Endothelial cell (in vitro differentiated cells): ENCODE measurements around the gene NEGR1. TPM values are rescaled to one million over a fixed set of nuclear protein-coding genes. Genes with fewer than 3 reads are reported as not detected.

ENCODE experiments used
- DNase-seq: peaks from one replicate; pipeline ENCODE4 v3.0.0; 2021; ENCODE audit warnings: low spot score
- H3K27ac Mint-ChIP-seq: one replicate; pipeline ENCODE4 v1.8.0; 2021; ENCODE audit warnings: mixed read lengths, inconsistent platforms; ENCODE audit not compliant: unreplicated experiment
- H3K27me3 Mint-ChIP-seq: one replicate; pipeline ENCODE4 v1.8.0; 2021; ENCODE audit warnings: mild to moderate bottlenecking, moderate library complexity, mixed read lengths, inconsistent platforms; ENCODE audit not compliant: unreplicated experiment
- H3K36me3 Mint-ChIP-seq: one replicate; pipeline ENCODE4 v1.8.0; 2021; ENCODE audit warnings: mild to moderate bottlenecking, low read depth, mixed read lengths, inconsistent platforms; ENCODE audit not compliant: unreplicated experiment
- H3K4me1 Mint-ChIP-seq: one replicate; pipeline ENCODE4 v1.8.0; 2021; ENCODE audit warnings: mild to moderate bottlenecking, mixed read lengths, inconsistent platforms; ENCODE audit not compliant: unreplicated experiment
- H3K4me3 Mint-ChIP-seq: one replicate; pipeline ENCODE4 v1.8.0; 2021; ENCODE audit warnings: mild to moderate bottlenecking, mixed read lengths, inconsistent platforms; ENCODE audit not compliant: unreplicated experiment
- H3K9me3 Mint-ChIP-seq: one replicate; pipeline ENCODE4 v1.8.0; 2021; ENCODE audit warnings: mixed read lengths, inconsistent platforms; ENCODE audit not compliant: unreplicated experiment
- total RNA-seq: library from RNA; stranded (reverse); fragmentation: NEBNext Ultra II Directional; extraction: Animal tissue kit (Norgen Biotek cat#: 25700); gene quantifications from one replicate; pipeline ENCODE4 v1.2.1, GENCODE V29; 2021; ENCODE audit not compliant: unreplicated experiment
- TF ChIP-seq, protein P1 (sequence below): fragments of 200-600 bp; sonication (generic); IDR thresholded peaks from one replicate; pipeline ENCODE4 v1.5.0; 2021; ENCODE audit warnings: antibody characterized with exemption; ENCODE audit not compliant: unreplicated experiment

Gene NEGR1
- total RNA-seq, 1 donor from 2014 or later: 2.9 TPM

- no peak for DNase-seq
- Mint-ChIP-seq H3K4me1 (no peaks in the 10 kb centered on the region), H3K9me3 (no peaks in the 10 kb centered on the region), H3K27ac (no peak overlapping the region), H3K27me3 (no peaks in the 10 kb centered on the region), H3K4me3 (no peak overlapping the region), H3K36me3 (no peaks in the 10 kb centered on the region)
- TF ChIP-seq, protein P1, sequence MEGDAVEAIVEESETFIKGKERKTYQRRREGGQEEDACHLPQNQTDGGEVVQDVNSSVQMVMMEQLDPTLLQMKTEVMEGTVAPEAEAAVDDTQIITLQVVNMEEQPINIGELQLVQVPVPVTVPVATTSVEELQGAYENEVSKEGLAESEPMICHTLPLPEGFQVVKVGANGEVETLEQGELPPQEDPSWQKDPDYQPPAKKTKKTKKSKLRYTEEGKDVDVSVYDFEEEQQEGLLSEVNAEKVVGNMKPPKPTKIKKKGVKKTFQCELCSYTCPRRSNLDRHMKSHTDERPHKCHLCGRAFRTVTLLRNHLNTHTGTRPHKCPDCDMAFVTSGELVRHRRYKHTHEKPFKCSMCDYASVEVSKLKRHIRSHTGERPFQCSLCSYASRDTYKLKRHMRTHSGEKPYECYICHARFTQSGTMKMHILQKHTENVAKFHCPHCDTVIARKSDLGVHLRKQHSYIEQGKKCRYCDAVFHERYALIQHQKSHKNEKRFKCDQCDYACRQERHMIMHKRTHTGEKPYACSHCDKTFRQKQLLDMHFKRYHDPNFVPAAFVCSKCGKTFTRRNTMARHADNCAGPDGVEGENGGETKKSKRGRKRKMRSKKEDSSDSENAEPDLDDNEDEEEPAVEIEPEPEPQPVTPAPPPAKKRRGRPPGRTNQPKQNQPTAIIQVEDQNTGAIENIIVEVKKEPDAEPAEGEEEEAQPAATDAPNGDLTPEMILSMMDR: no peak
These were observed 720.6 kb downstream of the NEGR1 start for GRCh38 chr1:71561729-71562128.

DNA sequence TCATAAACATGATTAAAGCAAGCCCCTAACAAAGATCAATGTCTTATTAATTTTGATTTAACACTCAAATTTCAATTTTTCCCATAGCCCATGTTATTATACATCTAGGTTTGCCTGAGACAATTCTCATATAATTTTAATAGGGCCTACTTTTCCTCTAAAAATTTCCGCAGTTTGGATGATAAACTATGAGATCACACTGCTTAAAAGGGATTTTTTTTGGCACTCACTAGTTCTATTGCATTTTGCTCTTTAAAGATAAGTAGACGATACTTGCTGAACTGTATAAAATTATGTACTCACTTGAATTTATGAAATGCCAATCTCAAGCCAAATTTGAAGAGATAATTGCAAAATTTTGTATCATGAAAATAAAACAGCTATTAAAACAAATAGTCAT is 721.1 kb downstream of the NEGR1 start:
- no peaks in the 10 kb centered on the region for H3K9me3 Mint-ChIP-seq
- H3K36me3 Mint-ChIP-seq: no peaks in the 10 kb centered on the region
- no peaks in the 10 kb centered on the region for H3K27me3 Mint-ChIP-seq
- no peaks in the 10 kb centered on the region for H3K4me1 Mint-ChIP-seq
- H3K4me3 Mint-ChIP-seq: no peak overlapping the region
- no peak for DNase-seq
- TF ChIP-seq, protein P1: no peak
- H3K27ac Mint-ChIP-seq: no peak overlapping the region

DNA sequence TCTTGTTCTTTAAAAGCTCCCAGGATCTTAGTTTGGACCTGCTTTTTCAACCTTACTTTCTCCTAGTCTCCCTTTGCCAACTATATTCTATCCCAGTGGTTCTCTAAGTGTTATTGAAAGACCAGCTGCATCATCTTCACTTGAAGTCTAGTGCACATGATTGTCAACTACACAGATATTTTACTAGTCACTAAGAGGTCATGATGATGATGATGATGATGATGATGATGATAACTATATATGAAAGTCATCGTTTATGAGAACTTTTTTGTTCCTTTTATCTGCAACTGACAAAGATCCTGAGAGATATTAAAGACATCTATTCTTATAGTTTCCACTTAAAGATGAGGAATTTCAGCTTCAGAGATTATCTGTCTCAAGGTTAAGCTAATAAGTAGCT is 722.5 kb downstream of the NEGR1 start:
- Mint-ChIP-seq H3K36me3 (no peaks in the 10 kb centered on the region), H3K27me3 (no peaks in the 10 kb centered on the region), H3K4me1 (no peaks in the 10 kb centered on the region), H3K4me3 (no peak overlapping the region), H3K9me3 (no peaks in the 10 kb centered on the region), H3K27ac (no peak overlapping the region)
- DNase-seq: no peak
- TF ChIP-seq, protein P1: no peak

DNA sequence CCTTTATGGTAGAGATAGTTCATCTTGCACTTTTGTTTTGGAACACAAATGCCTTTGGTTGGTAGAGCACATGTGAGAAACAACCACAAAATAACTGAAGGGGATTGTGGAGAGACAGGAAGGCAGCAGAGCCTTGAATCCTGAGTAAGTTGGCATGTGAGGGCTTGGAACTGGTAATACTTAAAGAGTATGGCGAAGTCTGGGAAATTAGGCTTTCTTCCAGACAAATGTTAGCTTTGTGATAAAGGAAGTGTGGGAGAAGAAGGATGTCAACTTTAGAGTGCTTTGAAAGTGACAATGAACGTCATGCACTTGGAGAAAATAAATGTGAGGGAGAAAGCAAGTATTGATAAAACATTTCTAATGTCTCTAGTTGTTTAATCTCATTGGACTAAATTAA is 725.2 kb downstream of the NEGR1 start:
- TF ChIP-seq, protein P1: no peak
- Mint-ChIP-seq H3K27me3 (no peaks in the 10 kb centered on the region), H3K27ac (no peak overlapping the region)

GRCh38 chr1:71548398-71548890 is 733.9 kb downstream of the NEGR1 start:
- TF ChIP-seq, protein P1: no peak
- DNase-seq: no peak

More for the DNA sequence above, 725.2 kb downstream of the NEGR1 start:
- Mint-ChIP-seq H3K4me3 (no peak overlapping the region), H3K9me3 (no peaks in the 10 kb centered on the region), H3K4me1 (no peaks in the 10 kb centered on the region), H3K36me3 (no peaks in the 10 kb centered on the region)
- DNase-seq: no peak

More at GRCh38 chr1:71548398-71548890, 733.9 kb downstream of the NEGR1 start:
- Mint-ChIP-seq H3K4me3 (no peak overlapping the region), H3K27ac (no peak overlapping the region), H3K27me3 (no peaks in the 10 kb centered on the region), H3K9me3 (no peaks in the 10 kb centered on the region), H3K4me1 (no peaks in the 10 kb centered on the region), H3K36me3 (no peaks in the 10 kb centered on the region)
